Loucy (cell line): ENCODE data around the gene STMND1.

ENCODE experiments used
- H2AFZ ChIP-seq: fragments of 200-600 bp; sonication (generic); 2 replicates; pipeline ENCODE4 v1.6.0; 2016; ENCODE audit warnings: antibody characterized with exemption, mild to moderate bottlenecking, low read length, moderate library complexity
- H3F3A ChIP-seq: fragments of 200-600 bp; 2 replicates; pipeline ENCODE4 v1.6.0; 2016; ENCODE audit warnings: antibody characterized with exemption, low read depth, mild to moderate bottlenecking
- H3K27me3 ChIP-seq: fragments of 200-600 bp; sonication (generic); 2 replicates; pipeline ENCODE4 v1.6.1; 2014; ENCODE audit warnings: low read length, mild to moderate bottlenecking; ENCODE audit not compliant: insufficient read depth, poor library complexity, severe bottlenecking
- H3K36me3 ChIP-seq: fragments of 200-600 bp; sonication (generic); 2 replicates; pipeline ENCODE4 v1.6.1; 2016; ENCODE audit warnings: low read length; ENCODE audit not compliant: insufficient read depth
- H3K4me1 ChIP-seq: fragments of 200-600 bp; sonication (generic); 2 replicates; pipeline ENCODE4 v1.5.1; 2014; ENCODE audit warnings: low read length, mild to moderate bottlenecking; ENCODE audit not compliant: insufficient read depth, poor library complexity, severe bottlenecking
- H3K4me2 ChIP-seq: fragments of 200-600 bp; sonication (generic); 2 replicates; pipeline ENCODE4 v1.6.0; 2014; ENCODE audit warnings: antibody characterized with exemption, low read length, low read depth, mild to moderate bottlenecking; ENCODE audit not compliant: poor library complexity, severe bottlenecking
- H3K4me3 ChIP-seq: fragments of 200-600 bp; sonication (generic); 2 replicates; pipeline ENCODE4 v1.5.1; 2014; ENCODE audit warnings: low read length, mild to moderate bottlenecking, mixed read lengths; ENCODE audit not compliant: poor library complexity, severe bottlenecking
- H3K79me2 ChIP-seq: fragments of 200-600 bp; sonication (generic); 2 replicates; pipeline ENCODE4 v1.6.1; 2014; ENCODE audit warnings: low read length; ENCODE audit not compliant: insufficient read depth
- H3K9ac ChIP-seq: fragments of 200-600 bp; sonication (generic); 2 replicates; pipeline ENCODE4 v1.6.0; 2014; ENCODE audit warnings: mild to moderate bottlenecking, low read depth, low read length, moderate library complexity; ENCODE audit not compliant: poor library complexity, severe bottlenecking
- H3K9me2 ChIP-seq: fragments of 200-600 bp; sonication (generic); replicated peaks from 2 replicates; pipeline ENCODE4 v1.6.1; 2016; ENCODE audit warnings: low read depth, low read length, mixed read lengths
- H3K9me3 ChIP-seq: fragments of 200-600 bp; sonication (generic); 2 replicates; pipeline ENCODE4 v1.6.1; 2014; ENCODE audit warnings: mild to moderate bottlenecking, antibody characterized with exemption, low read length, low read depth; ENCODE audit not compliant: insufficient read depth
- H4K20me1 ChIP-seq: fragments of 200-600 bp; sonication (generic); 2 replicates; pipeline ENCODE4 v1.6.0; 2014; ENCODE audit warnings: antibody characterized with exemption, low read length, mild to moderate bottlenecking; ENCODE audit not compliant: insufficient read depth, poor library complexity, severe bottlenecking
- EZH2phosphoT487 ChIP-seq: fragments of 200-600 bp; IDR thresholded peaks from 2 replicates; pipeline ENCODE4 v1.6.1; 2018; ENCODE audit warnings: antibody characterized with exemption, mild to moderate bottlenecking, moderate library complexity, borderline replicate concordance
- TF ChIP-seq, protein P1 (sequence below): fragments of 200-600 bp; sonication (generic); conservative IDR thresholded peaks from 2 replicates; pipeline ENCODE4 v1.5.1; 2014; ENCODE audit warnings: mild to moderate bottlenecking, antibody characterized with exemption, low read length

The STMND1 gene

DNA sequence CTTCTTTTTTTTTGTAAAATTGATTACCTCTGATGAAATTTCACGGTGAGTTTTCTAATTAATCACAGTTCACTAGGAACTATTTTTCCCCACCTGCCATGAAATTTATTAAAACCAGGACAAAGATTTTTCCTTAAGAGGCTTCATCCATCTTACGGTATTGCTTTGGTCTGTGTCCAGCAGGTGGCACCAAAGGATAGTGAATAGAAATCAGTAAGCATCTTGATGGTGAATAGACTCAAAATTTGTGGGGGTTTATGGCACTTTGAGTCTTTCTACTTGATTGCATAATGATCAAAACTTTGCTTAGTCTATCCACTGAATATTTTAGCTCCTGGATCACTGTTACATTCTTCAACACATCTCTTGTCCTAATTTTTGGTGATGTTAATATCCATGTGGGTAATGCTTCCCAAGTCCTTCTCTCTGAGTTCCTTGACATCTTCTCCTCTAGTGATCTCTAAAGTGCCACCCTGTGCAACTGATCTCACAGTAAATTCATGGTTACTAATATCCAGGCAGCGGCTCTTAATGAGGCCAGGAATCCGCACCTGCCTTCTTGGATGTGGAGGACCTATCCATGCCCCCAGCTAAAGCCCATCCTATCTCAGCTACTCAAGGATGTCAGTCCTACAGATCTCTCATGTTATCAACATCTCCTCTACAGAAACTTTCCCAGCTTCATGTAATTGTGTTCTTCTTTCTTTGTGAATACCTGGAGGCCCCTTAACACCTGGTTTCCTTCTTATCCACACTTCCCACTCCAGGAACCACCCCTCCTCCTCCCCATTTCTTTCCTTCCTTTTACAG is 54.5 kb downstream of the STMND1 start:
- Histone ChIP-seq H3K9ac (no peak overlapping the region), H3K9me2 (no peaks in the 10 kb centered on the region), H3K9me3 (no peaks in the 10 kb centered on the region), H3K79me2 (no peaks in the 10 kb centered on the region), H3K27me3 (peaks cover 5% of the 10 kb centered on the region), H3K4me3 (no peak overlapping the region), H3K4me2 (no peak overlapping the region), H3K4me1 (no peaks in the 10 kb centered on the region), H4K20me1 (no peaks in the 10 kb centered on the region), H3F3A (no peaks in the 10 kb centered on the region), H2AFZ (no peak overlapping the region), H3K36me3 (no peaks in the 10 kb centered on the region)
- no peak for TF ChIP-seq EZH2phosphoT487
- TF ChIP-seq, protein P1, sequence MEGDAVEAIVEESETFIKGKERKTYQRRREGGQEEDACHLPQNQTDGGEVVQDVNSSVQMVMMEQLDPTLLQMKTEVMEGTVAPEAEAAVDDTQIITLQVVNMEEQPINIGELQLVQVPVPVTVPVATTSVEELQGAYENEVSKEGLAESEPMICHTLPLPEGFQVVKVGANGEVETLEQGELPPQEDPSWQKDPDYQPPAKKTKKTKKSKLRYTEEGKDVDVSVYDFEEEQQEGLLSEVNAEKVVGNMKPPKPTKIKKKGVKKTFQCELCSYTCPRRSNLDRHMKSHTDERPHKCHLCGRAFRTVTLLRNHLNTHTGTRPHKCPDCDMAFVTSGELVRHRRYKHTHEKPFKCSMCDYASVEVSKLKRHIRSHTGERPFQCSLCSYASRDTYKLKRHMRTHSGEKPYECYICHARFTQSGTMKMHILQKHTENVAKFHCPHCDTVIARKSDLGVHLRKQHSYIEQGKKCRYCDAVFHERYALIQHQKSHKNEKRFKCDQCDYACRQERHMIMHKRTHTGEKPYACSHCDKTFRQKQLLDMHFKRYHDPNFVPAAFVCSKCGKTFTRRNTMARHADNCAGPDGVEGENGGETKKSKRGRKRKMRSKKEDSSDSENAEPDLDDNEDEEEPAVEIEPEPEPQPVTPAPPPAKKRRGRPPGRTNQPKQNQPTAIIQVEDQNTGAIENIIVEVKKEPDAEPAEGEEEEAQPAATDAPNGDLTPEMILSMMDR, result peak; percentile 97

- H3K4me3 ChIP-seq, result no peak overlapping the region
- H3K36me3 ChIP-seq, result no peaks in the 10 kb centered on the region
- TF ChIP-seq, protein P1, result no peak
- TF ChIP-seq EZH2phosphoT487, result no peak
- no peak overlapping the region for H3K4me2 ChIP-seq
- no peak overlapping the region for H2AFZ ChIP-seq
- H3K27me3 ChIP-seq, result peaks cover 5% of the 10 kb centered on the region
- H3K9ac ChIP-seq, result no peak overlapping the region
- no peaks in the 10 kb centered on the region for H3K9me2 ChIP-seq
- no peaks in the 10 kb centered on the region for H4K20me1 ChIP-seq
- no peaks in the 10 kb centered on the region for H3K9me3 ChIP-seq
- H3F3A ChIP-seq, result no peaks in the 10 kb centered on the region
- H3K79me2 ChIP-seq, result no peaks in the 10 kb centered on the region
- H3K4me1 ChIP-seq, result no peaks in the 10 kb centered on the region
Measured at GRCh38 chr6:17156966-17157365, 55.1 kb downstream of the STMND1 start.

DNA sequence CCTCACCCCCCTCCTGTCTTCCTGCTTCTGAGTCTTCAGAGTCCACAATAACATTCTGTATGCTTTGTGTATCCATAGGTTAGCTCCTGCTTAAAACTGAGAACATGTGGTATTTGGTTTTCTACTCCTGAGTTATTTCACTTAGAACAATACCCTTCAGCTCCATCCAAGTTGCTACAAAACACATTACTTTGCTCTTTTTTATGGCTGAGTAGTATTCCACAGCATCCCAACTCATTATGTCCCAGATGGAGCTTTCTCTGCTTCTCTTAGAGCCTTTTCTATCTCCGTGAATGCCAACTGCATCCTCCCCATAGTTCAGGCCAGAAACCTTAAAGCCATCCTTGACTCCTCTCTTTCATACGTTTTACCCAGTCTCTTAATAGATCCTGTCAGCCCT is 55.8 kb downstream of the STMND1 start:
- H3K4me3 ChIP-seq, result no peak overlapping the region
- H4K20me1 ChIP-seq, result no peaks in the 10 kb centered on the region
- no peaks in the 10 kb centered on the region for H3K9me2 ChIP-seq
- H2AFZ ChIP-seq, result no peak overlapping the region
- no peak for TF ChIP-seq EZH2phosphoT487
- TF ChIP-seq, protein P1, result no peak
- no peaks in the 10 kb centered on the region for H3K79me2 ChIP-seq
- H3K4me2 ChIP-seq, result no peak overlapping the region
- H3F3A ChIP-seq, result no peaks in the 10 kb centered on the region
- no peak overlapping the region for H3K9ac ChIP-seq
- H3K36me3 ChIP-seq, result no peaks in the 10 kb centered on the region
- no peaks in the 10 kb centered on the region for H3K9me3 ChIP-seq
- H3K4me1 ChIP-seq, result no peaks in the 10 kb centered on the region
- H3K27me3 ChIP-seq, result no peaks in the 10 kb centered on the region
